AG10803 (cell line): ENCODE data around the gene NAXD.
A peak's percentile ranks its signal among the peaks of the same experiment; 100 is the strongest.

ENCODE experiments used
- DNase-seq: peaks from one replicate; pipeline ENCODE4 v3.0.0; 2010; ENCODE audit warnings: low read depth
- H3K4me3 ChIP-seq: 2 replicates; pipeline ENCODE4 v1.5.1; 2011; ENCODE audit warnings: mild to moderate bottlenecking, low read length, control low read depth
- TF ChIP-seq, protein P1 (sequence below): conservative IDR thresholded peaks from 2 replicates; pipeline ENCODE4 v1.5.1; 2011; ENCODE audit warnings: mild to moderate bottlenecking, low read length, control low read depth, inconsistent platforms

NAXD gene

DNA sequence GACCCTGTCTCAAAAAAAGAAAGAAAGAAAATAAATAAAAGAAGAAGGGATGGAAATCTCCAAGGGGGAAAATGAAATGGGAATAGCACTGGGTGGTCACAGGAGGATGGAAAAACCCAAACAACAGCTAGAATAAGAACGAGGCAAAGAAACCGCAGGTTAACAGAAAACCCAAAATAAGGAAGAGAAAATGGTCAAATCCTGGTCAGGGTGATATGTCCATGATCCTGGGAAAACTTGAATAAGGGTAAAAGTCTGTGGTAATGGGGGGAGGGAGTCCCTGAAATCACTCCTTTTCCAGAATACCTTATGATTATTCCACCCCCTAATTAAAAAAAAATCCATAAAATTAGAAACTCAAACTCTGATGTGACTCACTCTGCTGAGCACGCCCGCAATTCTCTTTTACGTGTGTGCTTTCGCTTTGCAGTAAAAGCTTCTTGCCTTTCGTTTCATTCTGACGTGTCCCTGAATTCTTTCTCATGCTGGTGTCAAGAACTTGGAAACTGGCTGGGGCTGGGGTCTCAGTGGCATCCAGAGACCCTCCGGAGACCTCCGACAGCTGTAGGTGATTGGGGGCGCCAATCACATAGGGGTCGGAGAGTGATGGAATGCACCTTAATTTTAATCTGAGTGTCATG is 4.3 kb upstream of the NAXD start:
- TF ChIP-seq, protein P1, sequence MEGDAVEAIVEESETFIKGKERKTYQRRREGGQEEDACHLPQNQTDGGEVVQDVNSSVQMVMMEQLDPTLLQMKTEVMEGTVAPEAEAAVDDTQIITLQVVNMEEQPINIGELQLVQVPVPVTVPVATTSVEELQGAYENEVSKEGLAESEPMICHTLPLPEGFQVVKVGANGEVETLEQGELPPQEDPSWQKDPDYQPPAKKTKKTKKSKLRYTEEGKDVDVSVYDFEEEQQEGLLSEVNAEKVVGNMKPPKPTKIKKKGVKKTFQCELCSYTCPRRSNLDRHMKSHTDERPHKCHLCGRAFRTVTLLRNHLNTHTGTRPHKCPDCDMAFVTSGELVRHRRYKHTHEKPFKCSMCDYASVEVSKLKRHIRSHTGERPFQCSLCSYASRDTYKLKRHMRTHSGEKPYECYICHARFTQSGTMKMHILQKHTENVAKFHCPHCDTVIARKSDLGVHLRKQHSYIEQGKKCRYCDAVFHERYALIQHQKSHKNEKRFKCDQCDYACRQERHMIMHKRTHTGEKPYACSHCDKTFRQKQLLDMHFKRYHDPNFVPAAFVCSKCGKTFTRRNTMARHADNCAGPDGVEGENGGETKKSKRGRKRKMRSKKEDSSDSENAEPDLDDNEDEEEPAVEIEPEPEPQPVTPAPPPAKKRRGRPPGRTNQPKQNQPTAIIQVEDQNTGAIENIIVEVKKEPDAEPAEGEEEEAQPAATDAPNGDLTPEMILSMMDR = no peak
- H3K4me3 ChIP-seq = no peak overlapping the region
- no peak for DNase-seq

GRCh38 chr13:110615005-110615321 is 382 bp upstream of the NAXD start:
- H3K4me3 ChIP-seq = peak overlapping the region; percentile 83
- DNase-seq = no peak
- TF ChIP-seq, protein P1 = no peak

GRCh38 chr13:110616103-110617101 is 1.1 kb downstream of the NAXD start:
- DNase-seq = peak; percentile 62
- TF ChIP-seq, protein P1 = peak; percentile 30; the same call in 1 of the 2 replicates
- peak overlapping the region; percentile 83 for H3K4me3 ChIP-seq

DNA sequence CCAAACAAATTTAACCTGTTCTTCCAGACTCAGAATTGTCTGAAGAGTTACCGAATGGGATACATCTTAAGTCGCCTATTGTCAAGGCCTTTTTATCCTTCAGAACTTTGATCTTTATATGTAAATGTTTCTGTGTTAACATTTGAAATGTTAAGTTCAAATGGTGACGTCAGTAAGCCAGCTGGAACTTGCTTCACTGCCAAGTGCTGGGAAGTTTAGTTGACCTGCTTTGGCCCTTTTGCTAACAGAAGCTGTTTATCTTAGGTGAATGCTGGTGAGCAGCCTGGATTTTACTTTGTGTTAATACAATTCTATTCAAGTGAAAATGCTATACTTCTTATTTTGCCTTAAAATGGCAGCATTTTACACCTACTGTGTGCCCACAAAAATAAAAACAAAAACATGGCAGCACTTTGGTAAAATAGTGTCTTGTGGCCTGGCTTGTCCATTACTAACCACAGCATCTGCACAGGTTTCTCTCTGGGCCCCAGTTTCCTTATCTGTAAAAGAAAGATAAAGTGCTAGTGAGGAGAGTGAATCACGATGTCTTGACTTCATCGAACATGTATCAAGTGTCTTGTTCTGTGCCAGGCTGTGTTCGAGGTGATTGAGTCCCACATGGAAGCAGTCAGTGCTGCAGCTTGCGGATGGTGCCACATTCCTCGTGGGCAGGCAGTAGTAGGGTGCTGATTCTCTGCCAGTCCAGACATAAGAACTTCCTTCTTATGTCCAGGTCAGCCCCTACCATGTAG is 2.2 kb downstream of the NAXD start:
- H3K4me3 ChIP-seq = peak overlapping the region; percentile 7; the same call in 1 of the 2 replicates
- TF ChIP-seq, protein P1 = no peak
- DNase-seq = peak; percentile 60

GRCh38 chr13:110618167-110618566 is 2.8 kb downstream of the NAXD start:
- TF ChIP-seq, protein P1 = no peak
- no peak for DNase-seq
- H3K4me3 ChIP-seq = no peak overlapping the region

DNA sequence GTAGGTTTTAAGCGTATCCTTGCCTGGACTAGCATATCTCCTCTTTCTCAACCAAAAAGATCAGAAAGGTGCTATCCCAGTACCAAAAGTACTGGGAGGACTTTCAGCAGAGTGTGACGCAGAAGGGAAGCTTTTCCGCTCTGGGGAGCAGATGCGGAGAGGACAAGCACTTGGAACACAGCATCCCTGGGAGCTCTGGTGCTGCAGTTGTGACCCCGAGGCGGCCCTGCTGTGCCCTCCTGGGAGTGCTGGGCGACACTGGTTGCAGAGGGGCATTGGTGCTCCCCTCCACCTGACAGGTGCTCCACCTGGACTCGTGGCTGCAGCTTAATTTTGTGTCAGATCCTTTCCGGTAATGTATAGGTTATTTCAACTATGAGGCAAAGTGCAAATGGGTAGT is 3.4 kb downstream of the NAXD start:
- no peak for DNase-seq
- TF ChIP-seq, protein P1 = no peak
- H3K4me3 ChIP-seq = no peak overlapping the region
